ENCODE results near the gene AKAP5.

Gene AKAP5

DNA sequence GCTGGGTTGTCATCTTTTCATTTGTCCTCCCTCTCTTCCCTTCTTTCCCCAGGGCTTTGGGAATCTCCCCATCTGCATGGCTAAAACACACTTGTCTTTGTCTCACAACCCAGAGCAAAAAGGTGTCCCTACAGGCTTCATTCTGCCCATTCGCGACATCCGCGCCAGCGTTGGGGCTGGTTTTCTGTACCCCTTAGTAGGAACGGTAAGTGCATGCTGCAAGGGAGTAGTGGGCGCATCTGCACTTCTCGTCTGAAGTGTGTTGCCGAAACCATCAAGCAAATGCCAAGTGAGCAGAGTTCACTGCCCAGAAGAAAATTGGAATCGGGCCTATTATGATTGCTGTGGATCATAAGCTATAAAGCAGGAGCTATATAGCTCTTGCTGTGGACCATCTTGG, 10.6 kb upstream of the AKAP5 start:
- no peak for DNase-seq (ENCODE audit: low read depth, low spot score)

DNA sequence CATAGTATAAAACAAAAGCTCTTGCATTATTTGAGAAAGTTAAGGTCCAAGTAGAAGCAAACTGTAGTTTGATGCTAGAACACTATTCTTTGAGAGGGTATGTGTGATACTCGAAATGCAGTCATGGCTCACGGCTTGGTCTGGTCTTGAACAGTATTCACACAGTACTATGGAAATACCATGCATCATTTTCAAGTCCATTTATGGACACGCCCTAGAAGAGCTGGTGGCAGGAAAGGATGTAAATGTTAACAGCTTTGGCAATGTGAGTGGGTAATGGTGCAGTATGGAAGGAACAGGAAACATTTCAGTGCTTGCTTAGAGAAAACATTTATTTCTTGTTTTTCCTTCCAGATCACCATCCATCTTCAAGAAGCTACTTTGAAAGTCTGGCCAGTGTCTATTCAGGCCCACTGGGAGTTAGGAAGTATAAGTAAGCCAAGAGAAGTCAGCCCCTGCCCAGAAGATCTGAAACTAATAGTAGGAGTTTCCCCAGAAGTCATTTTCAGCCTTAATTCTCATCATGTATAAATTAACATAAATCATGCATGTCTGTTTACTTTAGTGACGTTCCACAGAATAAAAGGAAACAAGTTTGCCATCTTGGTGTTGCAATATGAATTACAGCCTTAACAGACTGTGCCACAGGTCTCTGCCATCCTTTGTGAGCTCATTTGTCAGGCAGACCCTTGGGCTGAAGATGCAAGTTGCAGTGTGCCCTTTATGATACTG, 5.7 kb upstream of the AKAP5 start:
- TF ChIP-seq, protein P1, sequence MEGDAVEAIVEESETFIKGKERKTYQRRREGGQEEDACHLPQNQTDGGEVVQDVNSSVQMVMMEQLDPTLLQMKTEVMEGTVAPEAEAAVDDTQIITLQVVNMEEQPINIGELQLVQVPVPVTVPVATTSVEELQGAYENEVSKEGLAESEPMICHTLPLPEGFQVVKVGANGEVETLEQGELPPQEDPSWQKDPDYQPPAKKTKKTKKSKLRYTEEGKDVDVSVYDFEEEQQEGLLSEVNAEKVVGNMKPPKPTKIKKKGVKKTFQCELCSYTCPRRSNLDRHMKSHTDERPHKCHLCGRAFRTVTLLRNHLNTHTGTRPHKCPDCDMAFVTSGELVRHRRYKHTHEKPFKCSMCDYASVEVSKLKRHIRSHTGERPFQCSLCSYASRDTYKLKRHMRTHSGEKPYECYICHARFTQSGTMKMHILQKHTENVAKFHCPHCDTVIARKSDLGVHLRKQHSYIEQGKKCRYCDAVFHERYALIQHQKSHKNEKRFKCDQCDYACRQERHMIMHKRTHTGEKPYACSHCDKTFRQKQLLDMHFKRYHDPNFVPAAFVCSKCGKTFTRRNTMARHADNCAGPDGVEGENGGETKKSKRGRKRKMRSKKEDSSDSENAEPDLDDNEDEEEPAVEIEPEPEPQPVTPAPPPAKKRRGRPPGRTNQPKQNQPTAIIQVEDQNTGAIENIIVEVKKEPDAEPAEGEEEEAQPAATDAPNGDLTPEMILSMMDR (IDR thresholded peaks at IDR 0.05; ENCODE audit: low read depth, low read length) = no peak
- H3K4me3 ChIP-seq (ENCODE audit: low read depth, low read length) = no peak overlapping the region
- no peak for DNase-seq (ENCODE audit: low read depth, low spot score)
- in situ Hi-C loops (cut with HindIII; ENCODE audit: low sequenced_read_pairs) = no loop called here

More for the DNA sequence above, 10.6 kb upstream of the AKAP5 start:
- in situ Hi-C loops (cut with HindIII; ENCODE audit: low sequenced_read_pairs) = no loop called here
- TF ChIP-seq, protein P1 (IDR thresholded peaks at IDR 0.05; ENCODE audit: low read depth, low read length) = no peak
- H3K4me3 ChIP-seq (ENCODE audit: low read depth, low read length) = no peak overlapping the region

DNA sequence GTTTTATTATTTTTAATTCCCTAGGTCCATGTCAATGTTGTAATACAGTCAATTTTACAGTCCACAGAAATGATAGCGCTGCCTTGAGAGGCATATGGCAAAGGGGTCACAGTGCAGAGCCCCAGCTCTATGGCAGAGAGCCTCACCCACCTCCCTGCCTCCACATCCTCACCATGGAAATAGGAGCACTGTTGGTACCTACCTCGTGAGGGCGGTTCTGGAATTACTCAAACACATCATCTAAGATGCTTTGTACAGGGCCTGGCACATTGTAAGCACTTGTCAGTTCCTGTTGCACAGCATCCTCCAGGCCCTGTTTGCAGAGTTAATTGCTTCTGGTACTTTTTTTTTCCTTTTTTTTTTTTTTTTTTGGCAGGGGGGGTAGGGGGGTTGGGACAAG, 4.1 kb upstream of the AKAP5 start:
- H3K4me3 ChIP-seq (ENCODE audit: low read depth, low read length) = no peak overlapping the region
- DNase-seq (ENCODE audit: low read depth, low spot score) = no peak
- in situ Hi-C loops (cut with HindIII; ENCODE audit: low sequenced_read_pairs) = no loop called here
- TF ChIP-seq, protein P1 (IDR thresholded peaks at IDR 0.05; ENCODE audit: low read depth, low read length) = no peak

DNA sequence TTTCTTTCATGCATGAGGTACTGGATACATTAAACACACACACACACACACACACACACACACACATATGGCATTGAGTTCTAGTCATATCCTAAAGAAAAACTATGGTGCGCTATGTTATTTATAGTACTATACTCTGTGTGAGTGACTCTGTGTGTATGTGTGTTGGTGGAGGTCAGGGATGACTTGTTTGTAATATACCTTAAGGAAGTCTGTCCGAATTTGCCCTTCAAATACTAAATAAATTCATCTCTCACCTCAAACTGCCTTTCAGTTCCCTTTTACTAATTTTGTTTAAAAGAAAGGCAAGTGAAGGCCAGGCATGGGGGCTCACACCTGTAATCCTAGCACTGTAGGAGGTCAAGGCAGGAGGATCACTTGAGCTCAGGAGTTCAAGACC, 2.1 kb upstream of the AKAP5 start:
- in situ Hi-C loops (cut with HindIII; ENCODE audit: low sequenced_read_pairs) = no loop called here
- DNase-seq (ENCODE audit: low read depth, low spot score) = no peak
- TF ChIP-seq, protein P1 (IDR thresholded peaks at IDR 0.05; ENCODE audit: low read depth, low read length) = no peak
- no peak overlapping the region for H3K4me3 ChIP-seq (ENCODE audit: low read depth, low read length)

DNA sequence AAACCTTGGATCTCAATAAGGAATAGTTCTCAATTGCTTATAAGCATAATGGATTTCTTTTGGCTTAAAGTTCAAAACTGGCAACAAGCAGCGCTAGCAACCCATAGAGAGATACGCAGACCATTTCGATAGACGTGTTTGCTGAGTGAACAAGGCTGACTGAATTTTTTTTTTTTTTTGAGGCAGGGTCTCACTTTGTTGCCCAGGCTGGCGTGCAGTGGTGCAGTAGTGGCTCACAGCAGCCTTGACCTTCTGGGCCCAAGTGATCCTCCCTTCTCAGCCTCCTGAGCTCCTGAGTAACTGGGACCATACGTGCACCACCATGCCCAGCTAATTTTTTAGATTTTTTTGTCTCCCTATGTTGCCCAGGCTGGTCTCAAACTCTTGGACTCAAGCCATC, 1.4 kb upstream of the AKAP5 start:
- in situ Hi-C loops (cut with HindIII; ENCODE audit: low sequenced_read_pairs) = no loop called here
- H3K4me3 ChIP-seq (ENCODE audit: low read depth, low read length) = no peak overlapping the region
- TF ChIP-seq, protein P1 (IDR thresholded peaks at IDR 0.05; ENCODE audit: low read depth, low read length) = no peak
- no peak for DNase-seq (ENCODE audit: low read depth, low spot score)

DNA sequence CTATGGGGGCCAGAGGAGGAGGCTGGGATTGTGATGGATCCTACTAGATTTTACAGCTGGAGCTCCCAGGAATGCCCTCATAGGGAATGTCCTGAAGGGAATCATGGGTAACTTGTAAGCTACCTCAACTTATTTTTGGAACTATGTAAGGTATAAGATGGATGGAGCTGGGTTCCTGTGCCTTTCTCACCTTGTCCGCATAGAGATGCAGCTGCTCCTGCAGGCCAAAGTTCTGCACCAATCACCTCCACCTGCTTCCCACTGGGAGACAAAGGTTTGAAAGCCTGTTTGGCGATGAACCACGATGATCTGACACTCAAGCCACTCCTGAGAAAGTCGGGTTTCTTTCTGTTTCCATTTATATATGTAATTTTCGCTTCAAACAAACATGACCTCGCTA, 648 bp upstream of the AKAP5 start:
- DNase-seq (ENCODE audit: low read depth, low spot score) = no peak
- H3K4me3 ChIP-seq (ENCODE audit: low read depth, low read length) = peak overlapping the region; percentile 74
- TF ChIP-seq, protein P1 (IDR thresholded peaks at IDR 0.05; ENCODE audit: low read depth, low read length) = no peak
- in situ Hi-C loops (cut with HindIII; ENCODE audit: low sequenced_read_pairs) = no loop called here

All from astrocyte of the spinal cord (primary cell).